ENCODE measurements around the gene RTL9. TPM values are rescaled to one million over a fixed set of nuclear protein-coding genes. Genes with fewer than 3 reads are reported as not detected.

Gene RTL9
- total RNA-seq, 2 donors from 2014 or later, result 56.7 TPM; not detected in 1

DNA sequence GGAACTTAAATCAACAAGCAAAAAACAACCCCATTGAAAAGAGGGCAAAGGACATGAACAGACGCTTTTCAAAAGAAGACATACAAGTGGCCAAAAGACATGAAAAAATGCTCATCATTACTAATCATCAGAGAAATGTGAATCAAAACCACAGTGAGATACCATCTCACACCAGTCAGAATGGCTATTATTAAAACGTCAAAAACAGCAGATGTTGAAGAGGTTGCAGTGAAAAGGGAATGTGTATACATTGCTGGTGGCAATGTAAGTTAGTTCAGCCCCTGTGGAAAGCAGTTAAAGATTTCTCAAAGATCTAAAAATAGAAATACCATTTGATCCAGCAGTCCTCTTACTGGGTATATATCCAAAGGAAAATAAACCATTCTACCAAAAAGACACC lies 22.6 kb downstream of the RTL9 start:
- no peak for DNase-seq (ENCODE audit: low spot score)
- Histone ChIP-seq H3K4me1 (replicated peaks) (no peaks in the 10 kb centered on the region), H3K4me3 (no peak overlapping the region), H3K27ac (no peak overlapping the region), H3K27me3 (replicated peaks; ENCODE audit: insufficient read depth) (no peaks in the 10 kb centered on the region), H3K36me3 (no peaks in the 10 kb centered on the region), H3K9me3 (no peaks in the 10 kb centered on the region)
- intact Hi-C loops (cut with DNase I), result no loop called here
- TF ChIP-seq POLR2AphosphoS5 (IDR thresholded peaks at IDR 0.05) (no peak), POLR2A (IDR thresholded peaks at IDR 0.05) (no peak)
- TF ChIP-seq, protein P1, sequence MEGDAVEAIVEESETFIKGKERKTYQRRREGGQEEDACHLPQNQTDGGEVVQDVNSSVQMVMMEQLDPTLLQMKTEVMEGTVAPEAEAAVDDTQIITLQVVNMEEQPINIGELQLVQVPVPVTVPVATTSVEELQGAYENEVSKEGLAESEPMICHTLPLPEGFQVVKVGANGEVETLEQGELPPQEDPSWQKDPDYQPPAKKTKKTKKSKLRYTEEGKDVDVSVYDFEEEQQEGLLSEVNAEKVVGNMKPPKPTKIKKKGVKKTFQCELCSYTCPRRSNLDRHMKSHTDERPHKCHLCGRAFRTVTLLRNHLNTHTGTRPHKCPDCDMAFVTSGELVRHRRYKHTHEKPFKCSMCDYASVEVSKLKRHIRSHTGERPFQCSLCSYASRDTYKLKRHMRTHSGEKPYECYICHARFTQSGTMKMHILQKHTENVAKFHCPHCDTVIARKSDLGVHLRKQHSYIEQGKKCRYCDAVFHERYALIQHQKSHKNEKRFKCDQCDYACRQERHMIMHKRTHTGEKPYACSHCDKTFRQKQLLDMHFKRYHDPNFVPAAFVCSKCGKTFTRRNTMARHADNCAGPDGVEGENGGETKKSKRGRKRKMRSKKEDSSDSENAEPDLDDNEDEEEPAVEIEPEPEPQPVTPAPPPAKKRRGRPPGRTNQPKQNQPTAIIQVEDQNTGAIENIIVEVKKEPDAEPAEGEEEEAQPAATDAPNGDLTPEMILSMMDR (IDR thresholded peaks at IDR 0.05), result no peak
- 49% methylated on average over 2 of the region's 2 CpGs for WGBS

DNA sequence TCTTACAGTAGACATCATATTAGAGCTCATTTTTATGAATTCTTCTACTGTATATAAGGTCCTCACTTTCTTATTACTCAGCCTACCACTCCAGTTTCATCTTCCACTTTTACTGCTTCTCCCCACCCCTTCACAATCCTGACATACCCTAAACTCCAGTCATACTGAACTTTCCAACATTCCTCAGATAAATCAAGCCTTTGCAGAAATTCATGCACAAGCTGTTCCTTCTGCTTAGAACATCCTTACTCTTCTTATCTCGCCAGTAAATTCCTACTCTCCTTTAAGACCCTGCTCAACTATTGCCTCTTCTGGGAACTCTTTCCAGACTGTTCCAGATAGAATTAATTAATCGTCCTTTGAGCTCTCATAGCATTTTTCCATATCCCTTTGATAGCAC lies 24.8 kb downstream of the RTL9 start:
- intact Hi-C loops (cut with DNase I), result no loop called here
- DNase-seq (ENCODE audit: low spot score), result no peak
- Histone ChIP-seq H3K4me3 (no peak overlapping the region), H3K9me3 (no peaks in the 10 kb centered on the region), H3K4me1 (replicated peaks) (no peaks in the 10 kb centered on the region), H3K36me3 (no peaks in the 10 kb centered on the region), H3K27me3 (replicated peaks; ENCODE audit: insufficient read depth) (no peaks in the 10 kb centered on the region), H3K27ac (no peak overlapping the region)
- TF ChIP-seq POLR2AphosphoS5 (IDR thresholded peaks at IDR 0.05), result no peak
- TF ChIP-seq, protein P1 (IDR thresholded peaks at IDR 0.05), result no peak
- TF ChIP-seq POLR2A (IDR thresholded peaks at IDR 0.05), result no peak
- 57% methylated on average over 2 of the region's 2 CpGs for WGBS

DNA sequence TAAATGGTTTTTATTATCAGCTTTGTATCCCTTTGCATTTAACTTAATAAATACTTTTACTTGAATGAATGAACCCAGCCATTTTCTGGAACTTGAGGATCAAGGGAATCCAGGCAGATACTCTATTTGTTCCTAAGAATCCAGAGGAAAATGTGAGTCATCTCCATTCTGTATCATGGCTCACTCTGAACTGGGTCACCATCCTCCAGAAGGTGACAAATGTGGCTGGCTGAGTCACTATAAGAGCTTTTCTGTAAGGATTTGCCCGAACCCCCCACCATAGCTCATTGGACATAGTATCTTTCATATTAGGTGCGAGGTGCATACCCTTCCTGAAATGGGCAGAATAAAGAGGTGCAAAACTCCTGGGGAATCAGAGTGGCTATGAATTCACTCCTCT lies 25.8 kb downstream of the RTL9 start:
- no peak for DNase-seq (ENCODE audit: low spot score)
- Histone ChIP-seq H3K27ac (no peak overlapping the region), H3K27me3 (replicated peaks; ENCODE audit: insufficient read depth) (no peaks in the 10 kb centered on the region), H3K36me3 (no peaks in the 10 kb centered on the region), H3K4me3 (no peak overlapping the region), H3K4me1 (replicated peaks) (no peaks in the 10 kb centered on the region), H3K9me3 (no peaks in the 10 kb centered on the region)
- WGBS, result 84% methylated on average over 2 of the region's 2 CpGs
- intact Hi-C loops (cut with DNase I), result no loop called here
- TF ChIP-seq POLR2AphosphoS5 (IDR thresholded peaks at IDR 0.05) (no peak), POLR2A (IDR thresholded peaks at IDR 0.05) (no peak)

DNA sequence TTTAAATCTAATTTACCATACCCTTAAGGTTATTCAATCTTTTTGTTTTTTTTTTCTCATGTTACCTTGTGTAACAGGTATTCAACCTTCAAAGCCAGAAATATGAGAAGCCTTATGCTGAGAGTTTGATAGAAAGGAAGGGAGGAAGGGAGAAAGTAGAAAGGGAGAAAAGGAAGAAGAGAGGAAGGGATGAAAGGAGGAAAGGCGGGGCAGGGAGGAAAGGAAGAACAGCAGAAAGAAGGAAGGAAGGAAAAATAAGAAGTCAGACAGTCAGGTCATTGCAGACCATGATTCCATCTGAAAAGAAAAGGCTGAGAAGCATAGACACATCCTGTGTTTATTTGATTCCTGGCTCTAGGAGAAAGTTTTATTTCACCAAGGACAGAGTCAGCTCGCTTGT lies 30.9 kb downstream of the RTL9 start:
- Histone ChIP-seq H3K4me3 (no peak overlapping the region), H3K27me3 (replicated peaks; ENCODE audit: insufficient read depth) (no peaks in the 10 kb centered on the region), H3K4me1 (replicated peaks) (no peaks in the 10 kb centered on the region), H3K9me3 (no peaks in the 10 kb centered on the region), H3K36me3 (no peaks in the 10 kb centered on the region), H3K27ac (no peak overlapping the region)
- no peak for DNase-seq (ENCODE audit: low spot score)
- WGBS, result 74% methylated on average over 2 of the region's 2 CpGs
- intact Hi-C loops (cut with DNase I), result no loop called here
- TF ChIP-seq POLR2AphosphoS5 (IDR thresholded peaks at IDR 0.05), result no peak
- TF ChIP-seq, protein P1 (IDR thresholded peaks at IDR 0.05), result no peak

DNA sequence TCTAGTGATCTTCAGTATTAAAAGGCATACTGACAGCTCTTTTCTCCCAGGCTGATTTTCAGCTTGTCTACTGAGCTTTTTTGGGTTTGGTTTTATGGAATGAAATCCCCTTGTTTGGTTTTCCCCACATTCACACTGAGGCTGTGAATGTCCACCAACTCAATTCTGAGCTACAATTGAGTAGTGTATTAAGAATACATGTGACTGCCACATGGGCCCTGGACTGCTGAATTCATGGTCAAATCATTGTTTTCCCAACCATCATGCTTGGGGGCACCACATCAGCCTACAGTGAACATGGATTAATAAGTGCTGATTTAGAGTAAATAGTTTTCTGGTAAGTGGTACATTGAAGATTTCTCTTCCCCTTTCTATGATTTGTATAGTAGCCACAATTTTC lies 32.4 kb downstream of the RTL9 start:
- Histone ChIP-seq H3K27ac (no peak overlapping the region), H3K9me3 (no peaks in the 10 kb centered on the region), H3K4me3 (no peak overlapping the region), H3K4me1 (replicated peaks) (no peaks in the 10 kb centered on the region), H3K36me3 (no peaks in the 10 kb centered on the region), H3K27me3 (replicated peaks; ENCODE audit: insufficient read depth) (no peaks in the 10 kb centered on the region)
- intact Hi-C loops (cut with DNase I), result no loop called here
- TF ChIP-seq POLR2A (IDR thresholded peaks at IDR 0.05) (no peak), POLR2AphosphoS5 (IDR thresholded peaks at IDR 0.05) (no peak)
- TF ChIP-seq, protein P1 (IDR thresholded peaks at IDR 0.05), result no peak
- no peak for DNase-seq (ENCODE audit: low spot score)

Data from prostate gland (tissue), 2 donors.